ENCODE results near the gene PSME1.
"Not testable (repeated sequence)": the region's sequence is repeated elsewhere in the genome, so short reads cannot be mapped to it uniquely, and the experiment has no call there.

The PSME1 gene

GRCh38 chr14:24105609-24106239, 30.3 kb upstream of the PSME1 start:
- DNase-seq = not testable (repeated sequence)

- no peak for DNase-seq
Observed at GRCh38 chr14:24106672-24107271, 29.2 kb upstream of the PSME1 start.

GRCh38 chr14:24108336-24108874, 27.6 kb upstream of the PSME1 start:
- no peak for DNase-seq

GRCh38 chr14:24110060-24110459, 25.9 kb upstream of the PSME1 start:
- no peak for DNase-seq

GRCh38 chr14:24110523-24110922, 25.5 kb upstream of the PSME1 start:
- DNase-seq = no peak

- DNase-seq = peak in 1 of 4 experiments; percentile 47
Observed at GRCh38 chr14:24113379-24113800, 22.6 kb upstream of the PSME1 start.

- peak; percentile 57 to 72 (median 64) for DNase-seq
Observed at GRCh38 chr14:24113801-24114531, 22.0 kb upstream of the PSME1 start.

- DNase-seq = peak; percentile 97 to 99 (median 99)
Observed at GRCh38 chr14:24114532-24115421, 21.2 kb upstream of the PSME1 start, which contains the start of the genes DCAF11 and NRL. TSS of gene DCAF11 (plus strand) at chr14:24114777. CDS start at chr14:24115595, 818 bp downstream. TSS of gene NRL (minus strand) at chr14:24114949. CDS start at chr14:24082848, 32,101 bp downstream.

GRCh38 chr14:24115422-24116127, 20.4 kb upstream of the PSME1 start:
- no peak for DNase-seq

- DNase-seq = no peak
Observed at GRCh38 chr14:24116128-24116814, 19.7 kb upstream of the PSME1 start.

- no peak for DNase-seq
Observed at GRCh38 chr14:24117179-24117578, 18.8 kb upstream of the PSME1 start.

- DNase-seq = no peak
Observed at GRCh38 chr14:24119691-24120090, 16.3 kb upstream of the PSME1 start.

- DNase-seq = no peak
Observed at GRCh38 chr14:24121210-24121609, 14.8 kb upstream of the PSME1 start.

- DNase-seq = no peak
Observed at GRCh38 chr14:24122416-24122815, 13.6 kb upstream of the PSME1 start.

GRCh38 chr14:24122898-24123297, 13.1 kb upstream of the PSME1 start:
- DNase-seq = no peak

GRCh38 chr14:24123424-24124417, 12.3 kb upstream of the PSME1 start:
- no peak for DNase-seq

GRCh38 chr14:24126939-24127338, 9.1 kb upstream of the PSME1 start:
- no peak for DNase-seq

GRCh38 chr14:24127673-24128072, 8.3 kb upstream of the PSME1 start:
- DNase-seq = no peak

GRCh38 chr14:24129410-24129998, 6.5 kb upstream of the PSME1 start:
- no peak for DNase-seq

- DNase-seq = no peak
Observed at GRCh38 chr14:24130380-24130716, 5.6 kb upstream of the PSME1 start, which contains the start of gene FITM1. TSS of gene FITM1 (plus strand) at chr14:24130659. CDS start at chr14:24131564, 905 bp downstream.

Measured in activated naive CD4-positive, alpha-beta T cell (primary cell).